ENCODE measurements around the gene ALG14.
"Not testable (repeated sequence)": the region's sequence is repeated elsewhere in the genome, so short reads cannot be mapped to it uniquely, and the experiment has no call there.

Gene ALG14

DNA sequence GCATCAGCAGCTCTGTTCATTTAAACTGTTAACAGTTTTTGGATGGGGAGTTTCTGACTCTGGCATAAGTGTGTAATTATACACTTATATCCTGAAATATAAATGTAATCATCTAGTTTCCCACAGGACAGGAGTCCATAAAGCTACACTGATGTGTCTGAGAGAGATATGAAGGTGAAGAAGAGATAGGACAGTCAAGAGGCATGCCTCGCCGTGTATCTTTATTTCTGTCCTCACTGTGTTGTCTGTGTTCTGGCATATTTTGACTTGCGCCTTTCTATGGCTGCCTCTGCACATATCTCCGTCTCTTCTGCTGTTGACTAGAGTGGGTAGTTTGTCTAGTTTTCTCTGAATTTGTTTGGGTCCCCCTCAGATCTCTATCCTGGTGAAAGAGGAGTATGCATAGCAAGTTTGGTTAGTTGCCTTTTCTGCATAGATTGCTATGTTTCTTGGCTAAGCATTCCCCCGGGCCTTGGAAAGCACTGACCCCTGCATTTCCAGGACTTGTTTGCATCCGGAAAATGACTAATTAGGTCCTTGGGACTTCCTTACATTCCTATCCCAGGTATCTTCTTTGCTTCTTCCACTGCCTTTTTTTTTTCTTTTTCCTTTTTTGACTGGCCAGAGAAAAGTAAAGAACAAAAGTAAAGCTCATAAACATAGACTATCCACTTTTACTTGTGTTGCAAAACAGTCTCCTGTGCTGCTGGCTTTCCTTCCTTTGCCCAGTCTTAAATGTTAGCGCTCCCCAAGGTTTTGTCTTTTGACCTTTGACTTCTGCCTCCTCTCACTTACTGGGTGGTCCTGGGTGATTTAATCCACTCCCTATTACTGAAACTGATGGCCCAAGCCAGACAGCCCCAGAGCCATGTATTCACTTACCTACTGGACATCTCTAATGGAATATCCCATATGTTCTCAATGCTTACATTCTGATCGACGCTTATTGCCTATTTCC, 118.2 kb downstream of the ALG14 start:
- ATAC-seq (no peak), DNase-seq (ENCODE audit: low spot score in 2 of 2) (no peak)
- no peaks in the 10 kb centered on the region for H3K9me3 Mint-ChIP-seq
- H3K4me1 Mint-ChIP-seq: no peaks in the 10 kb centered on the region
- H3K36me3 Mint-ChIP-seq: no peaks in the 10 kb centered on the region
- H3K4me3 Mint-ChIP-seq: no peak overlapping the region
- H3K27ac Mint-ChIP-seq: no peak overlapping the region

DNA sequence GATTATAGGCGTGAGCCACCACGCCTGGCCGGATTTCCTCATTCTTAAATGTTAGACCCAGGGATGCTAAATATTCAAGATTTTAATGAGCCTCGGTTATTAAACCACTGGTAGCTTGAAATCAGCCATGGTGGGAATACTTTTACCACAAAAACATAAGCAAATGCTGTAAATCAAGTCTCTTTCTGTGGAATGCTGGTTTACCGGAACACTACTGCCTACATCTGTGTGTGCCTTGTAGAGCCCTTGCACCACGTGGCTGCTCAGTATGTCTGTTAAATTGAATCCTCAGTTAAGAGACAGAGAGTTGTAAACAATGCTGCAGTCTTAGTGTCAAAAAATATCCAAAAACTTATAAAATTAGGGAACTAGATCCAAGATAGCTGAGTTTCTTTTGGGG, 119.0 kb downstream of the ALG14 start:
- Mint-ChIP-seq H3K27ac (no peak overlapping the region), H3K9me3 (no peaks in the 10 kb centered on the region), H3K36me3 (no peaks in the 10 kb centered on the region), H3K4me1 (no peaks in the 10 kb centered on the region), H3K4me3 (no peak overlapping the region)
- DNase-seq (ENCODE audit: low spot score in 2 of 2) (no peak), ATAC-seq (no peak)

- Mint-ChIP-seq H3K27ac (no peak overlapping the region), H3K4me3 (no peak overlapping the region), H3K4me1 (no peaks in the 10 kb centered on the region), H3K9me3 (no peaks in the 10 kb centered on the region), H3K36me3 (no peaks in the 10 kb centered on the region)
- no peak for DNase-seq (ENCODE audit: low spot score in 2 of 2)
- no peak for ATAC-seq
Observed at GRCh38 chr1:94953107-94953506, 119.6 kb downstream of the ALG14 start.

GRCh38 chr1:94952539-94952938, 120.2 kb downstream of the ALG14 start:
- Mint-ChIP-seq H3K36me3 (no peaks in the 10 kb centered on the region), H3K4me3 (no peak overlapping the region), H3K4me1 (no peaks in the 10 kb centered on the region), H3K9me3 (no peaks in the 10 kb centered on the region), H3K27ac (no peak overlapping the region)
- DNase-seq (ENCODE audit: low spot score in 2 of 2) (no peak), ATAC-seq (no peak)

DNA sequence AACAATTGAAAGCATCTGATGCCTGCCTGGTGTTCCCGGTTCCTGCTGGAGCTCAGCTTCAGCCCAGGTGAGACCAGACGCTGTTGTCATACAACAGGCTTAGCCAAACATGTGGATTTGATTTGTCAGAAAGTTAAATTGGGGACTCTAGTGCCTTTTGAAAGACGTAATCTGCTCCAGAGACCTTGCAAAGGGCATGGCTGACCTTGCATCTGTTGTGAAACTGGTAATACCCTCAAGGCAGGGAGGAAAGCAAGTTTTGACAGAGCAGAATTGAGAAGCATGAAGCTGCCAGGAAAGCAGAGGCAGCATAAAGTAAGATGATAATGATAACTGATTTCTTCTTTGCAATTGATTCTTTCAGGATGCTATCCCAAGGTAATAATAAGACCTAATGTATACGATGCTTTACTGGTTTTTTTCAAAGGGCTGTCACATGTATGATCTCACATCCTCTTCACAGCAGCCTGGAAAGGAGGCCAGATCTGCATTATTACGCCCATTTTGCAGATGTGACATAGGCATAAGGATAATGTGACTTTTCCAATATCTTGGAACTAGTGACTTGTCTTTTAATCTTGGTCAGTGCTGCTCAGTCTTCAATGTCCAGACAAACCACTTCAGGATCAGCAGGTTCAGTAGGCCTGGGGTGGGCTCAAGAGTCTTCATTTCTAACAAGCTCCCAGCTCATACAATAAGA, 121.1 kb downstream of the ALG14 start:
- H3K9me3 Mint-ChIP-seq: no peaks in the 10 kb centered on the region
- no peaks in the 10 kb centered on the region for H3K36me3 Mint-ChIP-seq
- no peak for ATAC-seq
- no peaks in the 10 kb centered on the region for H3K4me1 Mint-ChIP-seq
- no peak overlapping the region for H3K27ac Mint-ChIP-seq
- H3K4me3 Mint-ChIP-seq: no peak overlapping the region
- no peak for DNase-seq (ENCODE audit: low spot score in 2 of 2)

DNA sequence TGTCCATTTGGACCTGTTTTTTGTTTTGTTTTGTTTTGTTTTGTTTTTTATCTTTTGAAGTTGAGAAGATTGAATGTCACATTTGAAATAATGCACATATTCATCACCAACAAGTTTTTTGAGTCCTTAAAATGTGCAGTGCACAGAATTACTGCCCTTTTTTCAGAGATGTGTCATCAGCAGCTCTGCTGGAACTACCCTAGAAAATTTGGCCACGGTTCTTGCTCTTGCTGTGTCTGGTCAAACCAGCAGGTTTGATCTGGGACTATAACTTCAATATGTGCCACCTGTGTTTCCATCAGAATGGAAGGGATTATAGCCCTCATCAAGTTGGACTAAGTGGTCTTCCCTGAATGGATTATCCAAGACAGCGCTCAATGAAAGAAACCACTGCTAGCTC, 121.7 kb downstream of the ALG14 start:
- no peak for ATAC-seq
- Mint-ChIP-seq H3K4me3 (no peak overlapping the region), H3K27ac (peak overlapping the region; percentile 53), H3K9me3 (no peaks in the 10 kb centered on the region), H3K4me1 (no peaks in the 10 kb centered on the region), H3K36me3 (no peaks in the 10 kb centered on the region)
- DNase-seq (ENCODE audit: low spot score in 2 of 2): no peak

- Mint-ChIP-seq H3K36me3 (no peaks in the 10 kb centered on the region), H3K4me3 (no peak overlapping the region), H3K9me3 (no peaks in the 10 kb centered on the region), H3K4me1 (no peaks in the 10 kb centered on the region), H3K27ac (peak overlapping the region; percentile 53)
- ATAC-seq (no peak), DNase-seq (ENCODE audit: low spot score in 2 of 2) (no peak)
Observed at GRCh38 chr1:94949681-94950661, 122.8 kb downstream of the ALG14 start.

GRCh38 chr1:94947437-94947836, 125.3 kb downstream of the ALG14 start:
- Mint-ChIP-seq H3K27ac (no peak overlapping the region), H3K9me3 (no peaks in the 10 kb centered on the region), H3K4me3 (no peak overlapping the region), H3K4me1 (no peaks in the 10 kb centered on the region), H3K36me3 (no peaks in the 10 kb centered on the region)
- no peak for DNase-seq (ENCODE audit: low spot score in 2 of 2)
- no peak for ATAC-seq

- no peaks in the 10 kb centered on the region for H3K36me3 Mint-ChIP-seq
- ATAC-seq: no peak
- H3K9me3 Mint-ChIP-seq: no peaks in the 10 kb centered on the region
- no peak overlapping the region for H3K27ac Mint-ChIP-seq
- no peak for DNase-seq (ENCODE audit: low spot score in 2 of 2)
- H3K4me3 Mint-ChIP-seq: no peak overlapping the region
- no peaks in the 10 kb centered on the region for H3K4me1 Mint-ChIP-seq
Observed at GRCh38 chr1:94946886-94947285, 125.9 kb downstream of the ALG14 start.

GRCh38 chr1:94942171-94943128, 130.3 kb downstream of the ALG14 start:
- no peaks in the 10 kb centered on the region for H3K9me3 Mint-ChIP-seq
- no peak overlapping the region for H3K4me3 Mint-ChIP-seq
- ATAC-seq: no peak
- H3K36me3 Mint-ChIP-seq: no peaks in the 10 kb centered on the region
- no peaks in the 10 kb centered on the region for H3K4me1 Mint-ChIP-seq
- no peak overlapping the region for H3K27ac Mint-ChIP-seq
- DNase-seq (ENCODE audit: low spot score in 2 of 2): no peak

- H3K9me3 Mint-ChIP-seq; H3K4me3 Mint-ChIP-seq; H3K27ac Mint-ChIP-seq; H3K36me3 Mint-ChIP-seq; DNase-seq (ENCODE audit: low spot score in 2 of 2); ATAC-seq; H3K4me1 Mint-ChIP-seq: not testable (repeated sequence)
Observed at GRCh38 chr1:94941480-94941879, 131.3 kb downstream of the ALG14 start.

GRCh38 chr1:94940738-94941137, 132.0 kb downstream of the ALG14 start:
- no peak overlapping the region for H3K27ac Mint-ChIP-seq

GRCh38 chr1:94937820-94938219, 134.9 kb downstream of the ALG14 start:
- Mint-ChIP-seq H3K36me3 (no peaks in the 10 kb centered on the region), H3K4me1 (no peaks in the 10 kb centered on the region), H3K9me3 (no peaks in the 10 kb centered on the region), H3K27ac (no peak overlapping the region), H3K4me3 (no peak overlapping the region)
- ATAC-seq: no peak
- DNase-seq (ENCODE audit: low spot score in 2 of 2): no peak

More at GRCh38 chr1:94940738-94941137, 132.0 kb downstream of the ALG14 start:
- ATAC-seq (no peak), DNase-seq (ENCODE audit: low spot score in 2 of 2) (no peak)
- Mint-ChIP-seq H3K9me3 (no peaks in the 10 kb centered on the region), H3K4me1 (no peaks in the 10 kb centered on the region), H3K4me3 (no peak overlapping the region), H3K36me3 (no peaks in the 10 kb centered on the region)
